Measurements from ENCODE around the gene KIAA1755. TPM values are rescaled to one million over a fixed set of nuclear protein-coding genes. Genes with fewer than 3 reads are reported as not detected.

The KIAA1755 gene
- total and polyA plus RNA-seq, 9 of the 15 experiments (the other 6 are each of a cell fraction or from before 2014, with no cell fraction given), result not detected

GRCh38 chr20:38278763-38279162 is 18.2 kb upstream of the KIAA1755 start:
- no peak for DNase-seq (ENCODE audit: extremely low read depth in 1 of 4, low spot score in 3 of 4)
- no peaks in the 10 kb centered on the region for H3K9me3 ChIP-seq (replicated peaks; ENCODE audit: control insufficient read depth, insufficient read depth, low read depth, low read length)
- H4K20me1 ChIP-seq (replicated peaks; ENCODE audit: control insufficient read depth, insufficient read depth, low read length), result no peaks in the 10 kb centered on the region
- H3K4me2 ChIP-seq (ENCODE audit: insufficient read depth, low read length), result no peak overlapping the region
- peaks cover 3 to 19% of the 10 kb centered on the region in 2 experiments; a peak in 2 of 5 replicates for H3K27me3 ChIP-seq (ENCODE audit: control insufficient read depth in 2 of 2, insufficient read depth in 2 of 2, low read length in 2 of 2)
- no peaks in the 10 kb centered on the region for H3K36me3 ChIP-seq (ENCODE audit: control insufficient read depth, insufficient read depth, low read length)
- H3K4me1 ChIP-seq (replicated peaks in 1 of 2; ENCODE audit: control insufficient read depth in 2 of 2, insufficient read depth in 2 of 2, low read length in 2 of 2), result no peaks in the 10 kb centered on the region; a peak in 1 of 5 replicates
- ATAC-seq, result no peak
- WGBS (ENCODE audit: insufficient coverage, low coverage, missing lambda C conversion rate), result 4% methylated on average over 2 of the region's 2 CpGs
- H2AFZ ChIP-seq (ENCODE audit: low read depth, low read length), result no peak overlapping the region
- intact Hi-C loops (cut with micrococcal nuclease) (no loop called here), in situ Hi-C loops (cut with MboI) (no loop called here)
- no peaks in the 10 kb centered on the region for H3K79me2 ChIP-seq (ENCODE audit: control insufficient read depth, insufficient read depth, low read length)
- ChIA-PET POLR2A (interaction anchor here (0.7 kb wide), 1 partner anchor 237 kb away, joined by 4 read pairs; no protein-coding TSS in a partner anchor), CTCF (ENCODE audit: low intra/inter-chr PET ratio) (no interaction called here)
- no peak overlapping the region for H3K9ac ChIP-seq (ENCODE audit: insufficient read depth in 1 of 2, low read depth in 2 of 2, low read length in 2 of 2)
- no peak for TF ChIP-seq ZNF518B (CRISPR knock-in tag; IDR thresholded peaks at IDR 0.05)
- TF ChIP-seq SPI1 (IDR thresholded peaks at IDR 0.05; ENCODE audit: borderline replicate concordance, low read depth, low read length), result peak; percentile 36; the same call in 1 of the 2 replicates
- TF ChIP-seq ZNF24 (IDR thresholded peaks at IDR 0.05), result peak; percentile 73
- no peak overlapping the region for H3K27ac ChIP-seq (ENCODE audit: extremely low read depth, low read depth, low read length)
- no peak overlapping the region for H3K4me3 ChIP-seq
- no peaks in the 10 kb centered on the region for H3K9me1 ChIP-seq (ENCODE audit: control insufficient read depth, insufficient read depth, low read length)
- no peak for FAIRE-seq
- BruUV-seq (replicated peaks), result no TSS peak

Data from K562 (cell line).